Endodermal cell (in vitro differentiated cells): ENCODE measurements around the gene TRIM62. TPM values are rescaled to one million over a fixed set of nuclear protein-coding genes. Genes with fewer than 3 reads are reported as not detected.

Experiments used
- DNase-seq: peaks from one replicate; pipeline ENCODE4 v3.0.0-alpha.2; 2017
- H3K27ac ChIP-seq: 2 replicates; pipeline ENCODE4 v1.5.1; 2013; ENCODE audit warnings: mild to moderate bottlenecking, low read depth, low read length, moderate library complexity
- H3K27me3 ChIP-seq: 2 replicates; pipeline ENCODE4 v1.6.1; 2013; ENCODE audit warnings: mild to moderate bottlenecking, low read length, moderate library complexity; ENCODE audit not compliant: insufficient read depth, control insufficient read depth, poor library complexity, severe bottlenecking
- H3K36me3 ChIP-seq: 2 replicates; pipeline ENCODE4 v1.7.0; 2013; ENCODE audit warnings: mild to moderate bottlenecking, low read length, moderate library complexity; ENCODE audit not compliant: control insufficient read depth, insufficient read depth
- H3K4me1 ChIP-seq: one replicate; pipeline ENCODE4 v1.7.0; 2013; ENCODE audit warnings: low read length; ENCODE audit not compliant: control insufficient read depth, insufficient read depth
- H3K4me3 ChIP-seq: 2 replicates; pipeline ENCODE4 v1.5.1; 2013; ENCODE audit warnings: mild to moderate bottlenecking, low read length, moderate library complexity
- H3K9ac ChIP-seq: 2 replicates; pipeline ENCODE4 v1.6.1; 2013; ENCODE audit warnings: mild to moderate bottlenecking, low read length, moderate library complexity; ENCODE audit not compliant: poor library complexity, severe bottlenecking; ENCODE audit errors: extremely low read depth
- H3K9me3 ChIP-seq: 2 replicates; pipeline ENCODE4 v1.6.1; 2013; ENCODE audit warnings: mild to moderate bottlenecking, low read length, moderate library complexity; ENCODE audit not compliant: control insufficient read depth
- H3K27ac Mint-ChIP-seq: 2 replicates; pipeline ENCODE4 v1.8.0; 2020; ENCODE audit warnings: mixed read lengths
- H3K27me3 Mint-ChIP-seq: 2 replicates; pipeline ENCODE4 v1.8.0; 2021; ENCODE audit warnings: mild to moderate bottlenecking, mixed read lengths; ENCODE audit not compliant: insufficient read depth
- H3K36me3 Mint-ChIP-seq: 2 replicates; pipeline ENCODE4 v1.8.0; 2020; ENCODE audit warnings: low read depth, mixed read lengths
- H3K4me1 Mint-ChIP-seq: 2 replicates; pipeline ENCODE4 v1.8.0; 2020; ENCODE audit warnings: mixed read lengths
- H3K4me3 Mint-ChIP-seq: 2 replicates; pipeline ENCODE4 v1.8.0; 2020; ENCODE audit warnings: mild to moderate bottlenecking, moderate library complexity, mixed read lengths
- H3K9me3 Mint-ChIP-seq: 2 replicates; pipeline ENCODE4 v1.8.0; 2020; ENCODE audit warnings: mild to moderate bottlenecking, mixed read lengths
- CTCF ChIP-seq: fragments of 200-600 bp; sonication (generic); conservative IDR thresholded peaks from 2 replicates; pipeline ENCODE4 v1.5.0; 2021; ENCODE audit warnings: antibody characterized with exemption, mild to moderate bottlenecking
- WGBS, 2 experiments: methylation state at CpG; one replicate each; pipeline versions ENCODE4 v1.1.5 to v1.1.7; 2013; ENCODE audit warnings: missing lambda C conversion rate in 2 of 2, mixed read lengths in 1 of 2; ENCODE audit not compliant: insufficient coverage in 1 of 2, insufficient read length in 1 of 2; 5-methylcytosine and 5-hydroxymethylcytosine counted together
- total RNA-seq, 2 donors: library from RNA; stranded (reverse); fragmentation: NEBNext Ultra II Directional in 1 of 2; extraction: Animal tissue kit (Norgen Biotek cat#: 25700) in 1 of 2; gene quantifications; 2 replicates in 1 of 2; 3 replicates in 1 of 2; pipeline ENCODE4 v1.2.1, GENCODE V29; 2021

The TRIM62 gene
- total RNA-seq, 2 donors from 2014 or later: 5.1 to 6.0 TPM

GRCh38 chr1:33180226-33180910, 1.5 kb downstream of the TRIM62 start:
- Histone ChIP-seq H3K4me3 (no peak overlapping the region), H3K4me1 (no peaks in the 10 kb centered on the region), H3K9me3 (no peaks in the 10 kb centered on the region), H3K27ac (no peak overlapping the region), H3K36me3 (no peaks in the 10 kb centered on the region), H3K9ac (no peak overlapping the region), H3K27me3 (peaks cover 12% of the 10 kb centered on the region)
- DNase-seq: no peak
- H3K4me3 Mint-ChIP-seq: peak overlapping the region; percentile 67
- H3K27ac Mint-ChIP-seq: no peak overlapping the region
- TF ChIP-seq CTCF: no peak
- 0 to 17% methylated on average over 2 to 28 of the region's 28 CpGs for WGBS, 2 experiments
- H3K9me3 Mint-ChIP-seq: no peaks in the 10 kb centered on the region
- peaks cover 10% of the 10 kb centered on the region for H3K4me1 Mint-ChIP-seq
- peaks cover 25% of the 10 kb centered on the region for H3K27me3 Mint-ChIP-seq
- no peaks in the 10 kb centered on the region for H3K36me3 Mint-ChIP-seq

- H3K4me3 Mint-ChIP-seq: no peak overlapping the region
- no peaks in the 10 kb centered on the region for H3K36me3 Mint-ChIP-seq
- Histone ChIP-seq H3K9me3 (no peaks in the 10 kb centered on the region), H3K9ac (no peak overlapping the region), H3K4me1 (no peaks in the 10 kb centered on the region), H3K36me3 (no peaks in the 10 kb centered on the region), H3K27me3 (peaks cover 12% of the 10 kb centered on the region), H3K4me3 (no peak overlapping the region), H3K27ac (no peak overlapping the region)
- no peaks in the 10 kb centered on the region for H3K9me3 Mint-ChIP-seq
- 89 to 100% methylated on average over 1 to 4 of the region's 4 CpGs for WGBS, 2 experiments
- peaks cover 25% of the 10 kb centered on the region for H3K27me3 Mint-ChIP-seq
- peak; percentile 22 for DNase-seq
- no peak overlapping the region for H3K27ac Mint-ChIP-seq
- peaks cover 10% of the 10 kb centered on the region for H3K4me1 Mint-ChIP-seq
- no peak for TF ChIP-seq CTCF
Measured at GRCh38 chr1:33178836-33179439, 2.9 kb downstream of the TRIM62 start.

GRCh38 chr1:33177996-33178540, 3.8 kb downstream of the TRIM62 start:
- peak; percentile 14 for DNase-seq
- no peak overlapping the region for H3K27ac Mint-ChIP-seq
- Histone ChIP-seq H3K9me3 (no peaks in the 10 kb centered on the region), H3K27me3 (peaks cover 12% of the 10 kb centered on the region), H3K27ac (no peak overlapping the region), H3K9ac (no peak overlapping the region), H3K4me1 (no peaks in the 10 kb centered on the region), H3K4me3 (no peak overlapping the region), H3K36me3 (no peaks in the 10 kb centered on the region)
- H3K27me3 Mint-ChIP-seq: peaks cover 19% of the 10 kb centered on the region
- no peak for TF ChIP-seq CTCF
- no peak overlapping the region for H3K4me3 Mint-ChIP-seq
- peaks cover 10% of the 10 kb centered on the region for H3K4me1 Mint-ChIP-seq
- WGBS, 2 experiments: 93% methylated on average over 3 of the region's 3 CpGs; no CpG with 5 or more reads in 1 of the 2 experiments
- no peaks in the 10 kb centered on the region for H3K9me3 Mint-ChIP-seq
- H3K36me3 Mint-ChIP-seq: no peaks in the 10 kb centered on the region
